GM12891 (cell line): Measurements from ENCODE around the gene OTUB1.

ENCODE experiments used
- POLR2A ChIP-seq: IDR thresholded peaks from 2 replicates; pipeline ENCODE4 v1.6.1; 2011; ENCODE audit warnings: low read depth, low read length, control low read depth
- POLR2AphosphoS5 ChIP-seq: IDR thresholded peaks from 2 replicates; pipeline ENCODE4 v1.6.1; 2011; ENCODE audit warnings: low read depth, low read length, control low read depth
- TAF1 ChIP-seq: IDR thresholded peaks from 2 replicates; pipeline ENCODE4 v1.6.1; 2011; ENCODE audit warnings: low read depth, low read length, control low read depth

GRCh38 chr11:63996512-63996911 lies 10.3 kb downstream of the OTUB1 start:
- TF ChIP-seq POLR2AphosphoS5 (no peak; the same call in 1 of the 2 replicates), TAF1 (no peak), POLR2A (no peak)
